DND-41 (cell line): ENCODE data around the gene SLC22A6.

Experiments
- ATAC-seq: fragments of 200-7000 bp; cut with Tn5 transposase; 3 replicates; pipeline ENCODE4 v1.9.1; 2021; ENCODE audit warnings: low read depth; ENCODE audit not compliant: insufficient read depth
- DNase-seq: peaks from one replicate; pipeline ENCODE4 v3.0.0-alpha.2; 2020
- H2AFZ ChIP-seq: 2 replicates; pipeline ENCODE4 v1.6.0; 2012; ENCODE audit warnings: low read depth, low read length
- H3K27ac ChIP-seq: 2 replicates; pipeline ENCODE4 v1.5.1; 2012; ENCODE audit warnings: low read length, inconsistent platforms
- H3K27me3 ChIP-seq: fragments of 200-600 bp; sonication (generic); 2 replicates; pipeline ENCODE4 v1.6.0; 2012; ENCODE audit warnings: low read length, mild to moderate bottlenecking, inconsistent platforms; ENCODE audit not compliant: insufficient read depth, poor library complexity
- H3K36me3 ChIP-seq: 2 replicates; pipeline ENCODE4 v1.5.1; 2012; ENCODE audit warnings: low read length, inconsistent platforms; ENCODE audit not compliant: insufficient read depth
- H3K4me1 ChIP-seq: 2 replicates; pipeline ENCODE4 v1.5.1; 2012; ENCODE audit warnings: mild to moderate bottlenecking, low read length; ENCODE audit not compliant: insufficient read depth
- H3K4me2 ChIP-seq: 2 replicates; pipeline ENCODE4 v1.6.0; 2012; ENCODE audit warnings: mild to moderate bottlenecking, moderate library complexity, low read length, inconsistent platforms; ENCODE audit not compliant: insufficient read depth
- H3K4me3 ChIP-seq, 2 experiments: fragments of 200-600 bp in 1 of 2; shearing (Covaris generic) in 1 of 2; 2 replicates each; pipeline ENCODE4 v1.5.1; 2012 to 2016; ENCODE audit warnings: inconsistent platforms in 2 of 2, low read length in 2 of 2, mild to moderate bottlenecking in 2 of 2, low read depth in 1 of 2, moderate library complexity in 1 of 2
- H3K79me2 ChIP-seq: 2 replicates; pipeline ENCODE4 v1.6.0; 2012; ENCODE audit warnings: low read length, inconsistent platforms; ENCODE audit not compliant: insufficient read depth
- H3K9ac ChIP-seq: 2 replicates; pipeline ENCODE4 v1.6.0; 2012; ENCODE audit warnings: low read depth, mild to moderate bottlenecking, inconsistent platforms, low read length, moderate library complexity
- H3K9me3 ChIP-seq: 2 replicates; pipeline ENCODE4 v1.5.1; 2012; ENCODE audit warnings: low read length, moderate library complexity, mild to moderate bottlenecking, inconsistent platforms; ENCODE audit not compliant: insufficient read depth, severe bottlenecking
- H4K20me1 ChIP-seq: 2 replicates; pipeline ENCODE4 v1.6.0; 2012; ENCODE audit warnings: low read length; ENCODE audit not compliant: insufficient read depth
- CTCF ChIP-seq: IDR thresholded peaks from 2 replicates; pipeline ENCODE4 v1.5.1; 2012; ENCODE audit warnings: borderline replicate concordance, low read length, moderate library complexity, mild to moderate bottlenecking; ENCODE audit not compliant: poor library complexity, severe bottlenecking; ENCODE audit errors: extremely low read depth
- EZH2 ChIP-seq: IDR thresholded peaks from 3 replicates; pipeline ENCODE4 v1.6.1; 2012; ENCODE audit warnings: borderline replicate concordance, low read depth, mild to moderate bottlenecking, moderate library complexity, low read length, inconsistent platforms; ENCODE audit not compliant: severe bottlenecking

SLC22A6 gene

GRCh38 chr11:62958547-62959421 is 26.0 kb downstream of the SLC22A6 start:
- H2AFZ ChIP-seq: no peak overlapping the region
- H4K20me1 ChIP-seq: no peaks in the 10 kb centered on the region
- TF ChIP-seq CTCF: no peak
- H3K27me3 ChIP-seq: peaks cover 3% of the 10 kb centered on the region
- no peaks in the 10 kb centered on the region for H3K36me3 ChIP-seq
- H3K4me1 ChIP-seq: no peaks in the 10 kb centered on the region
- DNase-seq (no peak), ATAC-seq (no peak)
- no peak overlapping the region for H3K4me2 ChIP-seq
- H3K4me3 ChIP-seq: no peak overlapping the region
- no peak overlapping the region for H3K9ac ChIP-seq
- H3K79me2 ChIP-seq: no peaks in the 10 kb centered on the region
- no peak overlapping the region for H3K27ac ChIP-seq
- no peaks in the 10 kb centered on the region for H3K9me3 ChIP-seq

- Histone ChIP-seq H3K79me2 (no peaks in the 10 kb centered on the region), H3K27ac (no peak overlapping the region), H3K9me3 (no peaks in the 10 kb centered on the region), H3K9ac (no peak overlapping the region), H3K4me1 (no peaks in the 10 kb centered on the region), H2AFZ (no peak overlapping the region), H3K36me3 (no peaks in the 10 kb centered on the region), H3K4me3 (no peak overlapping the region), H3K27me3 (peaks cover 3% of the 10 kb centered on the region), H3K4me2 (no peak overlapping the region), H4K20me1 (no peaks in the 10 kb centered on the region)
- DNase-seq: no peak
- ATAC-seq: no peak
- TF ChIP-seq EZH2 (no peak), CTCF (no peak)
These were observed 27.6 kb downstream of the SLC22A6 start for GRCh38 chr11:62957147-62957546.

GRCh38 chr11:62954478-62954877 is 30.3 kb downstream of the SLC22A6 start:
- no peak overlapping the region for H3K4me3 ChIP-seq
- no peaks in the 10 kb centered on the region for H3K4me1 ChIP-seq
- TF ChIP-seq CTCF: no peak
- TF ChIP-seq EZH2: no peak
- no peaks in the 10 kb centered on the region for H3K9me3 ChIP-seq
- no peak for DNase-seq
- H3K36me3 ChIP-seq: no peaks in the 10 kb centered on the region
- no peaks in the 10 kb centered on the region for H4K20me1 ChIP-seq
- no peak overlapping the region for H3K27ac ChIP-seq
- no peak for ATAC-seq
- H3K27me3 ChIP-seq: peaks cover 3% of the 10 kb centered on the region
- H2AFZ ChIP-seq: no peak overlapping the region
- no peak overlapping the region for H3K4me2 ChIP-seq
- H3K79me2 ChIP-seq: no peaks in the 10 kb centered on the region
- no peak overlapping the region for H3K9ac ChIP-seq

GRCh38 chr11:62953811-62954210 is 31.0 kb downstream of the SLC22A6 start:
- Histone ChIP-seq H3K4me3 (no peak overlapping the region), H3K79me2 (no peaks in the 10 kb centered on the region), H3K9ac (no peak overlapping the region), H3K9me3 (no peaks in the 10 kb centered on the region), H3K36me3 (no peaks in the 10 kb centered on the region), H3K4me2 (no peak overlapping the region), H3K27ac (no peak overlapping the region), H2AFZ (no peak overlapping the region), H4K20me1 (no peaks in the 10 kb centered on the region), H3K4me1 (no peaks in the 10 kb centered on the region), H3K27me3 (peaks cover 3% of the 10 kb centered on the region)
- ATAC-seq (no peak), DNase-seq (no peak)
- TF ChIP-seq CTCF: no peak
- TF ChIP-seq EZH2: no peak
